G401 (cell line): ENCODE data around the gene OR2W3. TPM values are rescaled to one million over a fixed set of nuclear protein-coding genes. Genes with fewer than 3 reads are reported as not detected.

Source experiments
- DNase-seq: peaks from one replicate; pipeline ENCODE4 v3.0.0-alpha.2; 2015; ENCODE audit warnings: low spot score
- in situ Hi-C: cut with HindIII; loops from 2 replicates; pipeline ENCODE4 v1.10.0; 2016; ENCODE audit warnings: low sequenced_read_pairs, mixed read lengths
- total RNA-seq: library from RNA; depleted of rRNA; stranded (reverse); fragments of >200 nt; shearing (Covaris generic); gene quantifications from 2 replicates; pipeline ENCODE4 v1.2.3, GENCODE V29; 2014; rRNA removed

The OR2W3 gene
- total RNA-seq, result not detected in 2 replicates

DNA sequence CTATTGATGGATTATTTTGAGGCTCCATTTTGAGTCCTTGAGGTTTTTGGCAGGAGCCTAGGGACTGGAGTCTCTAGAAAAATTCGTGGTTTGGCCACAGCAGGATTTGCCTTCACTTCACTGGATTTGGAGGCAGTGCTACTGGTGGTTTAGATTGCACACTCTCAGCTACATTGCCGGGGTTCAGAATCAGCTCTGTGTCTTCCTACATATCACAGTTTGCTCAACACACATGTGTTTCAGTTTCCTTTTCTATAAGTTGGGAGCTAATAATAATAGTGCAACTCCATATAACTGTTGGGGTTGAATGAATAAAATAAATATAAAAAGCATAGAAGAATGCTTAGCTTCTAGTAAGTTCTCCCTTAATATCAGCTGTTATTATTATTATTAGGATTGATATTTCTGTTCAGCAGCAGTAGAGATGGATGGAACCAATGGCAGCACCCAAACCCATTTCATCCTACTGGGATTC lies at the start of gene OR2W3:
OR2W3 (plus strand) TSS at position 425 of the 475 bp plus-strand sequence; CDS start at position 425, 0 bp downstream.
- DNase-seq, result no peak
- in situ Hi-C loops, result no loop called here

DNA sequence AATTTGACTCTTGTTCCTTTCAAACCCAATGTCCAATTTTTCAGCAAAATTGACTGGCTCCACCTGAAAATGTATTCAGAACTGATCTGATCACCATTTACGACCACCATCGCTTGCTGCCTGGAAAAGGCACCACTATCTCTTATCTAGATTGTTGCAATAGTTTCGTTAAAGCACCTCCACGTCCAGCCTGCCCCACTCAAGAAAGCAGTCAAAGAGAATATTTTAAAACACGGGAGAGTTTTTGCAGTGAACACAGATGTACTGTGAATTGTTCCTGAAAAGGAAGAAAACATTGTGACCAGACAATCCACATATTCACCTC lies 49.7 kb upstream of the OR2W3 start:
- in situ Hi-C loops, result no loop called here
- DNase-seq, result no peak

GRCh38 chr1:247848346-247848745 lies 47.0 kb upstream of the OR2W3 start:
- in situ Hi-C loops, result no loop called here
- DNase-seq, result no peak

DNA sequence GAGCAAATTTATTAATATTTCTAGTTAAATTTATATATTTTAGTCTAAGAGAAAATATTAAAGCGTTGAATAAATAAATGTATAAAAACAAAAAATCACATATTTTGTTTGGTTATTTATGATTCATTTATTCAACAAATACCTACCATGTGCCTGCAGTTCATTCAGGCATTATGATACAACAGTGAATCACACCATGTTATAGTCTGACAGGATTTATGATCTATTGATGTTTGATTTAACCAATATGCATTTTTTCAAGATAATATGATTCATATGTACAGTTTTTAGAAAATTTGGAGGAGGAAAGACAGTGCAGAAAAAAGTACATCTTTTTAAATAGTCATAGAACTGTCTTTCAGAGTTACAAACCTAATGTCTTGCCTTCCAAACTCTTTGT lies 45.8 kb upstream of the OR2W3 start:
- in situ Hi-C loops, result no loop called here

GRCh38 chr1:247854899-247855545 lies 40.4 kb upstream of the OR2W3 start:
- in situ Hi-C loops, result no loop called here
- no peak for DNase-seq

More for the DNA sequence above, 45.8 kb upstream of the OR2W3 start:
- DNase-seq, result no peak

GRCh38 chr1:247855911-247856310 lies 39.5 kb upstream of the OR2W3 start:
- DNase-seq, result no peak
- in situ Hi-C loops, result no loop called here

- no peak for DNase-seq
- in situ Hi-C loops, result no loop called here
Measured at GRCh38 chr1:247857069-247857984, 38.1 kb upstream of the OR2W3 start, which contains the start of gene TRIM58. TRIM58 (plus strand) TSS chr1:247857187; CDS start chr1:247857247, 60 bp downstream.

- DNase-seq, result no peak
- in situ Hi-C loops, result no loop called here
Measured at GRCh38 chr1:247857985-247858619, 37.3 kb upstream of the OR2W3 start.

DNA sequence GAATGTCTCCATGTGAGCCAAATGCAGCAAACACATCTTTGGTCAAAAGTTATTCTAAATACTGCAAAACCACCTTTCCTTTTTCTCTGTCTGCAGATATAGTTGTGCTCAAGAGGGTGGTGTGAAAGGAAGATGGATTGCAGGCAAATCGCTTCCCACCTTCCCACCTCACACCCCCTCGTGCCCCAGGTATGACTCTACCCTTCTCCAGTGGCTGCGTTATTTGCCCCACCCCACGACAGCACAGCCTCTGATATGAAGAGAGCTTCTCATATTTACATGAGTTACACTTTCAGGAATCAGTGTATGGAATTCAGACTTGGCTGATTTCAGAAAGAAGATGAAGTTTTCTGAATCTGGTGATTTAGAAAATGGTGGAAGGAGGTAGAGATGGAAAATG lies 32.6 kb upstream of the OR2W3 start:
- in situ Hi-C loops, result no loop called here
- DNase-seq, result no peak

- no peak for DNase-seq
- in situ Hi-C loops, result no loop called here
Measured at GRCh38 chr1:247864644-247865043, 30.7 kb upstream of the OR2W3 start.

DNA sequence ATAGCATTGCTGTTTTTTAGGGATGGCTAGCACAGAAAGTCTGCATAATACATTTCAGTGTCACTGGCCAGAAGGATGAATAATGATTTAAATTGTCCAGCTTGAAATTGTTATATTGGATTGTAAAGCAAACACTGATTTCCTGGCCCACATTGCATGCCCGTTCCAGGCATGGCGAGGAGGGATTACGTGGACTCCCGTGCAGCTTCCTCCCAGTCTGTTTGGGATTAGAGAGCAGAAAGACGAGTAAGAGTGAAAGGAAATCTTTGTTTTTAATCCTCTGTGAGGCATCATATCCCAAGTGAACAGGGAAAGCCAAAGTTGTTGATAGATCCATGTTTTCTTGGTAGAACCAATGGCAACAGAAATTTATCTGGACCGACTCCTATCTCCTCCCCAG lies 30.0 kb upstream of the OR2W3 start:
- no peak for DNase-seq
- in situ Hi-C loops, result no loop called here

GRCh38 chr1:247883346-247883745 lies 12.0 kb upstream of the OR2W3 start:
- no peak for DNase-seq
- in situ Hi-C loops, result no loop called here

GRCh38 chr1:247884797-247885413 lies 10.5 kb upstream of the OR2W3 start:
- no peak for DNase-seq
- in situ Hi-C loops, result no loop called here

GRCh38 chr1:247895976-247896375 lies 589 bp downstream of the OR2W3 start:
- no peak for DNase-seq
- in situ Hi-C loops, result no loop called here

GRCh38 chr1:247904122-247904521 lies 8.7 kb downstream of the OR2W3 start:
- no peak for DNase-seq
- in situ Hi-C loops, result no loop called here

- in situ Hi-C loops, result no loop called here
- no peak for DNase-seq
Measured at GRCh38 chr1:247905181-247905580, 9.8 kb downstream of the OR2W3 start.

GRCh38 chr1:247905910-247906503 lies 10.6 kb downstream of the OR2W3 start:
- in situ Hi-C loops, result no loop called here
- no peak for DNase-seq

- in situ Hi-C loops, result no loop called here
- DNase-seq, result no peak
Measured at GRCh38 chr1:247906504-247907047, 11.2 kb downstream of the OR2W3 start.

DNA sequence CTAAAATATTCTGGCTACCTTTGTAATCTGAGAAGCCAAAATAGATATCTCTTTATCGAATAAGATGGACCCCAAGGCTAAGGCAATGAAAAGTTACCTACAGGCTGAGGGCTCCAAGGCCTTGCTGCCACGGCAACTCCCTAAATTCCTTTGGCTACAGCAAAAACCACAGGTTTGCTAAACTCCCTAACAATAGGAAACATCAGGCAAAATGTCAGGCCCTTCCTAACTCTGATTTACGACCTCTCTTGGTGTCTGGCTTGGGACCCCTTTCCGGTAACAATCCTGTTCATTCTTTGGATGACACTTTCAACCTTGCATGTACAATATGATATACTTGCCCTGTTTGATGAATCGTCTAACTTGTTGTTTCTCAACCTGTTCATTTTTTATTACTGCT lies 13.4 kb downstream of the OR2W3 start:
- in situ Hi-C loops, result no loop called here

More for the DNA sequence above, 13.4 kb downstream of the OR2W3 start:
- no peak for DNase-seq
